Islet precursor cell (in vitro differentiated cells): ENCODE measurements around the gene F7.
"Not testable (repeated sequence)": the region's sequence is repeated elsewhere in the genome, so short reads cannot be mapped to it uniquely, and the experiment has no call there.

Experiments used
- DNase-seq: peaks from one replicate; pipeline ENCODE4 v3.0.0-alpha.2; 2018

The F7 gene

GRCh38 chr13:113105921-113106452 is 396 bp downstream of the F7 start:
- DNase-seq = no peak

- DNase-seq = no peak
Measured at GRCh38 chr13:113106711-113107351, 1.2 kb downstream of the F7 start.

DNA sequence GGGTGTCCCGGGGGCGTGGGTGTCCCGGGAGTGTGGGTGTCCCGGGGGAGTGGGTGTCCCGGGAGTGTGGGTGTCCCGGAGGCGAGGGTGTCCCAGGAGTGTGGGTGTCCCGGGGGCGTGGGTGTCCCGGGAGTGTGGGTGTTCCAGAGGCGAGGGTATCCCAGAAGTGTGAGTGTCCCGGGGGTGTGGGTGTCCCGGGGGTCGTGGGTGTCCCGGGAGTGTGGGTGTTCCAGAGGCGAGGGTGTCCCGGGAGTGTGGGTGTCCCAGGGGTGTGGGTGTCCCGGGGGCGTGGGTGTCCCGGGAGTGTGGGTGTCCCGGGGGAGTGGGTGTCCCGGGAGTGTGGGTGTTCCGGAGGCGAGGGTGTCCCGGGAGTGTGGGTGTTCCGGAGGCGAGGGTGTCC is 2.9 kb downstream of the F7 start:
- not testable (repeated sequence) for DNase-seq

GRCh38 chr13:113109151-113110047 is 3.8 kb downstream of the F7 start:
- no peak for DNase-seq

DNA sequence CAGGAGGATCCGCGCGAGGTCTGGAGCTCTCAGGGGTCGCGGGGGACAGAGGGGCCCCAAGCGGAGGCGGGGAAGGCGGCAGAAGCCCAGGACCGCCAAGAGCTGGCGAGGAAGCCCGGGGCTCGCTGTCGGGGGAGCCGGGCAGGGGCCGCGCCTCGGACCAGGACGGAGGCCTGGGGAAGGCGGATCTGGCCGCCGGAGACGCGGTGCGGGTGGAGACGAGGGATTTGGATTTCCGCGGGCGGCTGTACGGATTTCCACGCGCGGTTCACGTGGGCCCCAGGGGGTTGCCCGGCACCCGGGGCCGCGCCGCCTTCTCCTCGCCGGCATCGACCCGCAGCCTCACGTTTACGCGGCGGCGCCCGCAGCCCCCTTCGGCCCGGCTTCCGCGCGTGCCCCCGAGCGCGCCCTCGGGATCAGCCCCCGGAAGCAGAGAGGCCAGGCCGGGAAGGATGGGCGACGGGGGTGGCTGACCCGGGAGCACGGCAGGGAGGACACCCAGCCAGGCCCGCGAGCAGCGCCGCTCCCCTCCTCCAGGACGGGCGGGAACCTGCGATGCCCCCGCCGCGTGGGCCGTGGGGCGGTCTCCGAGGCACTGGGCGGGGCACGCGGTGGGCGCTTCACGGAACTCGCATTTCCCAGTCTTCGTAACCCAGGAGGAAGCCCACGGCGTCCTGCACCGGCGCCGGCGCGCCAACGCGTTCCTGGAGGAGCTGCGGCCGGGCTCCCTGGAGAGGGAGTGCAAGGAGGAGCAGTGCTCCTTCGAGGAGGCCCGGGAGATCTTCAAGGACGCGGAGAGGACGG is 4.7 kb downstream of the F7 start:
- peak; percentile 57 for DNase-seq

DNA sequence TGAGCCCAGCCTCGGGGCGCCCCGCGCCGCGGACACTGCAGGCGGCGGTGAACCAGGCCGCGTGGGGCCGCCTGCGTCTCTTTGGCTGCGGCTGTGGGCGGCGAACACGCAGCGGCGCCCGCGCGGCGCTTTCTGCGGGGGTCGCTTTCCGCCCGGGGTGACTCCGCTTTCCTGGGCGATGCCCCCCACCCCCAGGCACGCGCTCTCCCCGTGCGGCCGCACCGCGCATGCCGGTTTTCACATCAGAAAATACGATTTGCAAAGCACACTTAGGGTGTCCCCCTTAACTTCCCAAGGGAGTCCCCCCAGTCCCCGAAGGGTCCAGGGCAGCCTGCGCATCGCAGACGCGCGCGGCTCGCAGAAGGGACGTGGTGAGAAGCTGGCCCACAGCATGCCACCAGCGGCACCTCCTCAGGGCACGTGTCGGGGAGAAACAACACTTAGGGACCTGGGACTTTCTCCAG is 5.3 kb downstream of the F7 start:
- DNase-seq = no peak

- peak; percentile 23 for DNase-seq
Measured at GRCh38 chr13:113111821-113112220, 6.2 kb downstream of the F7 start.

- DNase-seq = peak; percentile 22
Measured at GRCh38 chr13:113112475-113112874, 6.9 kb downstream of the F7 start.

DNA sequence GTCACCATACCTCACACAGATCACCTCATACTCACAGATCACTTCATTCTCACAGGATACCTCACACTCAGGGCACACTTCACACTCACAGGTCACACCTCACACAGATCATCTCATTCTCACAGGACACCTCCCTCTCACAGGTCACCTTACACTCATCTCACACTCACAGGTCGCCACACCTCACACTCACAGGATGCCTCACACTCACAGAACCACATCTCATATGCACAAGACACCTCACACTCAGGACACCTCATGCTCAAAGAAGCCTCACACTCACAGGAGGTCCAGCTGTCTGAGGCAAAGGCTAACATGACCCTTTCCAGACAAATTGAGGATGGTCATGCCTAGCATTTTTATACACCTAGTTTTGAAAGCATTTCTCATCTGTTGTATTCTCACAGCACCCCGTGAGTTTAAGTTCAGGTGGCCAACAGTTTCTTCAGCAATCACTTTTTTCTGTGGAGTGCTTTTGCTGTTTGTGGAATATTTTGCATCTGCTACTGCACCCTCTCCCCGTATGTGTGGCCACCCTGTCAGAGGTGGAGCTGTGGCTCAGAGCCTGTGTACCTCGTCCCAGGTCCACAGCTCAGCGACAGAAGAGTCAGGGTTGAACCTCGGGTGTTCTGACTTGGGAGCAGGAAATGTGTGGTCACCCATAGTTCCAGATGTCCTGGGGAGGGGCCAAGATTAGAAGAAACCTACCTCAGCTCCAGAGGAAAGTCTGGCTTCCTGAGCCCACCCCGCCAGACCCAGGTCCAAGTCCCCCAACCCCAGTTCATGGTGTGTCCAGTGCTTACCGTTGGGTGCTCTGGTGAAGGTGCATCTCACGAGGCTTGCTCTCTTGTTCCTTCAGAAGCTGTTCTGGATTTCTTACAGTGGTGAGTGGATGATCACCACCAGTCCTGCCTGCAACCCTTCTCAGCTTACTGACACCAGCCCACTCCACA is 7.6 kb downstream of the F7 start:
- DNase-seq = peak; percentile 38

DNA sequence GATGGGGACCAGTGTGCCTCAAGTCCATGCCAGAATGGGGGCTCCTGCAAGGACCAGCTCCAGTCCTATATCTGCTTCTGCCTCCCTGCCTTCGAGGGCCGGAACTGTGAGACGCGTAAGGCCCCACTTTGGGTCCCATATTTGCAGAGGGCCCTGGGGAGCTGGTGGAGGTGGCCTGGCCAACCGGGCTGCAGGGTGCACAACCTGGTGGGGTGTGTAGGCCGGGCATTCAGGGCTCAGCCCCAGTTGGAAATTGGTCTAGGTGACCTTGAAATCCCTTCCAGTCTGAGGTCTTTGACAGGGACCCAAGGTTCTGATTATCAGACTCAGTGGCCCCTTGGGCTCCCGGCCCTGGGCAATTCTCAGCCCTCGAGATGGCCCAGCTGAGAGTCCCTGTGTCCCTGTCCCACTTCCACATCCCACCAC is 8.3 kb downstream of the F7 start:
- DNase-seq = peak; percentile 20

- peak; percentile 45 for DNase-seq
Measured at GRCh38 chr13:113114511-113115362, 9.1 kb downstream of the F7 start.

DNA sequence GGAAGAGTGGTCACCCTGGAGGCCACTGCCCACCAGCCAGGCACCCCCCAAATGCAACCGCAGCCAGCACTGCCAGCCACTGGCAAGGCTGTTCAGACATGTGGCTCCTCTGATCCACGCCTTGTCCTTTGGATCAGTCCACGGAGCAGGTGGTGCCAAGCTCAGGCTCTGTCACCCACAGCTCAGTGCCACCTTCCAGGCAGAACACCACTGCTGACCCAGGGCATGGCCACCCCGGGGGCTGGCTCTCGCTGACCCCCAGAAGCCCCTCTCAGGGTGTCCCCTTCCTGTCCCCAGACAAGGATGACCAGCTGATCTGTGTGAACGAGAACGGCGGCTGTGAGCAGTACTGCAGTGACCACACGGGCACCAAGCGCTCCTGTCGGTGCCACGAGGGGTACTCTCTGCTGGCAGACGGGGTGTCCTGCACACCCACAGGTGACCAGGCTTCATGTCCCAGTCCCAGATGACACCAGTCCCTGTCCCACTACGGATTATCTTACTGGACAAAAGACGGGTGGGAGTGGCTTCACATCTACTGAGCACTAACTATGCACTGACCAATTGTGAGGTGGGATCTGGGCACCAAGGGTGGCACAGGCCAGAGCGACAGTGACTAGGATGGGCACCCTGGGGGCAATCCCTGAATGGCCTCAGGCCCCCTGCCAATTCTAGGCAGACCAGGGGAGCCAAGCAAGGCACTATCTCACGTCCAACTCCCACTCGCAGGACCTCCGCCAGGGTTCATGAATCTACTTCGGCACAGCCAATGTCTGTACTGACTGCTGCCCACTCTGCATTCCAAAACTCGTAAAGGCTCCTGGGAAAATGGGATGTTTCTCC is 10.0 kb downstream of the F7 start:
- peak; percentile 49 for DNase-seq

GRCh38 chr13:113116206-113116800 is 10.7 kb downstream of the F7 start:
- DNase-seq = peak; percentile 15

GRCh38 chr13:113116871-113117271 is 11.3 kb downstream of the F7 start:
- DNase-seq = no peak

DNA sequence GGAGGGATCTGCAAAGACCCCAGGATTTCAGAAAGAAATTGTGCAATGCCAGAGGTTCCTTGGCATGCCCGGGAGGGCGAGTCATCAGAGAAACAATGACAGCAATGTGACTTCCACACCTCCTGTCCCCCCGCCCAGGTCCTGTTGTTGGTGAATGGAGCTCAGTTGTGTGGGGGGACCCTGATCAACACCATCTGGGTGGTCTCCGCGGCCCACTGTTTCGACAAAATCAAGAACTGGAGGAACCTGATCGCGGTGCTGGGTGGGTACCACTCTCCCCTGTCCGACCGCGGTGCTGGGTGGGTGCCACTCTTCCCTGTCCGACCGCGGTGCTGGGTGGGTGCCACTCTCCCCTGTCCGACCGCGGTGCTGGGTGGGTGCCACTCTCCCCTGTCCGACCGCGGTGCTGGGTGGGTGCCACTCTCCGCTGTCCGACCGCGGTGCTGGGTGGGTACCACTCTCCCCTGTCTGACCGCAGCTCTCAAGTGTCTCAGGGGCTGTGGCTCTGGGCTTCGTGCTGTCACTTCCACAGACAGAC is 11.8 kb downstream of the F7 start:
- peak; percentile 76 for DNase-seq

GRCh38 chr13:113117911-113118260 is 12.3 kb downstream of the F7 start:
- DNase-seq = peak; percentile 40

DNA sequence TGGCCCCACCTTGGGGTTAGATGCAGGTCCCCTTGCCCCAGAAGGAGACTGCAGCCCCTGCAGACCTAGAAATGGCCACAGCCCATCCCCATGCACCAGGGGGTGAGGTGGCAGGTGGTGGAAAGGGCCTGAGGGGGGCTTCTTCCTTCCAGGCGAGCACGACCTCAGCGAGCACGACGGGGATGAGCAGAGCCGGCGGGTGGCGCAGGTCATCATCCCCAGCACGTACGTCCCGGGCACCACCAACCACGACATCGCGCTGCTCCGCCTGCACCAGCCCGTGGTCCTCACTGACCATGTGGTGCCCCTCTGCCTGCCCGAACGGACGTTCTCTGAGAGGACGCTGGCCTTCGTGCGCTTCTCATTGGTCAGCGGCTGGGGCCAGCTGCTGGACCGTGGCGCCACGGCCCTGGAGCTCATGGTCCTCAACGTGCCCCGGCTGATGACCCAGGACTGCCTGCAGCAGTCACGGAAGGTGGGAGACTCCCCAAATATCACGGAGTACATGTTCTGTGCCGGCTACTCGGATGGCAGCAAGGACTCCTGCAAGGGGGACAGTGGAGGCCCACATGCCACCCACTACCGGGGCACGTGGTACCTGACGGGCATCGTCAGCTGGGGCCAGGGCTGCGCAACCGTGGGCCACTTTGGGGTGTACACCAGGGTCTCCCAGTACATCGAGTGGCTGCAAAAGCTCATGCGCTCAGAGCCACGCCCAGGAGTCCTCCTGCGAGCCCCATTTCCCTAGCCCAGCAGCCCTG is 12.8 kb downstream of the F7 start:
- DNase-seq = peak; percentile 49

DNA sequence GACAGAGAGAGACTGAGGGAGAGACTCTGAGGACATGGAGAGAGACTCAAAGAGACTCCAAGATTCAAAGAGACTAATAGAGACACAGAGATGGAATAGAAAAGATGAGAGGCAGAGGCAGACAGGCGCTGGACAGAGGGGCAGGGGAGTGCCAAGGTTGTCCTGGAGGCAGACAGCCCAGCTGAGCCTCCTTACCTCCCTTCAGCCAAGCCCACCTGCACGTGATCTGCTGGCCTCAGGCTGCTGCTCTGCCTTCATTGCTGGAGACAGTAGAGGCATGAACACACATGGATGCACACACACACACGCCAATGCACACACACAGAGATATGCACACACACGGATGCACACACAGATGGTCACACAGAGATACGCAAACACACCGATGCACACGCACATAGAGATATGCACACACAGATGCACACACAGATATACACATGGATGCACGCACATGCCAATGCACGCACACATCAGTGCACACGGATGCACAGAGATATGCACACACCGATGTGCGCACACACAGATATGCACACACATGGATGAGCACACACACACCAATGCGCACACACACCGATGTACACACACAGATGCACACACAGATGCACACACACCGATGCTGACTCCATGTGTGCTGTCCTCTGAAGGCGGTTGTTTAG is 13.7 kb downstream of the F7 start:
- peak; percentile 34 for DNase-seq
